NCI-H524 treated with DMSO at 0.1 percent for 48 hours (cell line): ENCODE data around the gene SFT2D1.

Source experiments
- DNase-seq: peaks from one replicate; lab custom pipeline; 2025; lab: John Stamatoyannopoulos, UW

The SFT2D1 gene

DNA sequence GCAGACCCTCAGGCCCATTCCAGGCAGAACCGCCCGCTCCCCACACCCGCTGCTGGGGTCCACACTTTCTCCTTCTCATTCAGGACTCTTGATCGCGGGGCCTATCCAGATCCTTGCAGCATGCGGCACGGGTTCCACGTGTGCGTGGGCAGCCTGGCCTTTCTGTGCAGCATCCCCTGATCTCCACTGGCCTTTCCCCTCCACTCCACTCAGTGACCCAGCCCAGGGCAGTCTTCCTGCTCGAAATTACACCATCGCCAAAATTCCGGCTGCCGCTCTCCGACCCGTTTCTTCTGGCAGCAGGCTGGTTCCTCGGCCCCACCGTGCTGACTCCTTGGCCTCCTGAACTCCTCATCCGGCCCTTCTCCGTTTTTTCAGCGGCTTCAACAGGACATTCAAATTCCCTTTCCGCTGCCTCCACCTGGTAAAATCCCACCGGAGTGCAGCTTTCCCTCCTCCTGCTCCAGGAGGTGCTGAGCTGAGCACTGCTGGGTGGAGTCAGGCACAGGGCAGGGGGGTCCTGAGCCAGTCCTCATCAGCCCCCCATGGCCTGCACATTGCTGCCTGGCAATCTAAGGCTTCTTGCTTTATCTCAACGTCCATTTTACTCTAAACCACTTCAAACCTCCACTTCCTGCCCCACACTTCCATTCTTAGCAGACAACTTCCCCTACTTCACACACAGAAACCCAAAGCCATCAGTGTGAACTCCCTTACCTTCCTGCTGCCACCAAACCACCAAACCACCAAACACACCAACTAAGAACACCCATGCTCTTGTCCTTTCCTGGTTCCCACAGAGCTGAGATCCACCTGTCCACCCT, 9.0 kb downstream of the SFT2D1 start:
- DNase-seq = no peak

DNA sequence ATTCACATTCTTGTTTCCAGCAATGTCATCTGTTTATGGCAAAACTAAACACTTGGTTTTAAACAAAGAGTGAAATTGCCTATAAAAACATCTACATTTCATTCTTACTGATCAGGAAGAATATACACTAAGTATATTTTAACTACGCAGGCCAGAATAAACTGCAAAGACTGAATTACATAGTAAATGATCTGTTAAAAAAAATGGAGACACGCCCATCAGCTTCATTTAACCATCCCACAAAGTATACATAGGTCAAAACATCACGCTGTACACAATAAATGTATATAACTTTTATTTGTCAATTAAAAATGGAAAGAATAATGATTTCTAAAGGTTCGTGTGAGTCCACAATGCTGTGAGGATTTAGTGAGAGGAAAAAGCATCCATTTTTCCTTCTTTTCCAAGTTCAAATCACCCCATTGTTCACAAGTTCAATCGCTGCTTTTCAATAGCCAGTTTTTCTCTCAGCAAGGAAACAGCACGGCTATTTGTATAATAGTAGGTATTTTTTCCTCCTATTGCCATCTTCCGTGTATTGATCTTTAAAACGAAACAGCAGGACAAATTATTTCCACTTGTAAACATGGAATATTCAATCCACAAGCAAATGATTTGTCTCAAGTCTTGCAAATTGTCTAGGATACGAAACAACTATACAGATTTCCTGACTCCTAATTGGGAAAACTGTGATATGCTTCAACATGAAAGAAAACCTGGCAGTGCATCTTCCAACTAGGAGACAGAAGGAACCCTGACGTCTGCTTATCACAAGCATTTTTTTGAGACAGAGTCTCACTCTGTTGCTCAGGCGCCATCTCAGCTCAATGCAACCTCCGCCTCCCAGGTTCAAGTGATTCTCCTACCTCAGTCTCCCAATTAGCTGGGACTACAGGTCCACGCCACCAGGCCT, 10.6 kb downstream of the SFT2D1 start:
- DNase-seq = no peak

DNA sequence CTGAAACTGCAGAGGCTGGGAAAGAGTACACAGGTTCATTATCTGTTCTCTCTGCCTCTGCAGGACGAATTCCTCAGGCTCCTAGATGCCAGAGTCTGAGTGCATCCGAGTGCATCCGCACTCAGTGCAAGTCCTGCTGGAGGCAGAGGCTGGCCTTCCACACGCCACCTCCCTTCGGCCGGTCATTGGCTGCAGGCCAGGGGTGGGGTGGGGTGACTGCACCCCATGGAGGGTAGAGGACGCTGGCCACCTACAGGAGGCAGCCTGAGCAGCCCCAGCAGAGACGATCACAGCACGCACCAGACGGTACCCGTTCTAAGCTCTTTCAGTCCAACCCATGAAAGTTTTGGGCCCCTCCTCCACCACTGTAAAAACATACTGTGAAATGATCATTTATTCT, 11.7 kb downstream of the SFT2D1 start:
- peak; percentile 6 for DNase-seq

DNA sequence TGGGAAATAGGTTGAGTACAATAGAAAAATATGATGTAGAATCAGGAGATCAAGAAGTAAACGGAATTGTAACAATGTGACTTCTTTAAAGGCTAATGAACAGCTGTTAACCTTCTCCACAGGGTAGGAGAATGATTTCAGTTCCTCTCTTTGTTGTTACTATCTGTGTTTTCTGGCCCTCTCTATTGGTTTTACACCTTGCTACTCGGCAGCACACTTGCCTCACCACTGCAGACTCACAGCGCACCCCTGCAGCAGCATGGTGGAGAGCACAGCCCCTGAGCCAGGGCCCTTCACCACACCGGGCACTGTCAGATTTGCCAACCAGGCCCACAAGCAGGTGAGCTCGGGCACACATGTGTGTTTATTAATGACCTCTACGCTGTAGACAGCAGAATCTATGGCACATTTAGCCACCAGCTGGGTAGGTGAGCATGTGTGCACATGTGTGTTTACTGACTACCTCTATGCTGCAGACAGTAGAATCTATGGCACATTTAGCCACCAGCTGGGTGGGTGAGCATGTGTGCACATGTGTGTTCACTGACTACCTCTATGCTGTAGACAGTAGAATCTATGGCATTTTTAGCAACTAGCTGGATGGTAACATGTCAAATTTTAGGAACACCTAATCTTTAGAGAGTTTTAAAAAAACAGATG, 16.8 kb downstream of the SFT2D1 start:
- no peak for DNase-seq

DNA sequence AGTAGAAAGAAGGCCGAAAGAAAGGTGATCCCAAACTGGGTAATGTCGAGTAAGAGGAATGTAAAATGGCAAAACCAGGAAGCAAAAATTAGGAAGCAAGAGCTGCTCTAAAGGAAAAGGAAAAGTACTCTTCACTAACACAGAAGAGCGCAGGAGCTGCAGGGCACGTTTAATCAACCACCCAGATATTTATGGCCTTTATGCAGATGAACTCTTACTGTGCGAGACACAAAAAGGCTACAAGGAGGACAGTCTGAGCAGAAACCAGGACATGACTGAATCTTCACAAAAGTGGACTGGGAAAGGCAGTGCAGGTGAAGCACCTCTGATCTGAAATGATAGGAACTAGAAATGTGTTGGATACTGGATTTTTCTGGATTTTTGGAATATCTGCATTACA, 18.9 kb downstream of the SFT2D1 start:
- DNase-seq = no peak

DNA sequence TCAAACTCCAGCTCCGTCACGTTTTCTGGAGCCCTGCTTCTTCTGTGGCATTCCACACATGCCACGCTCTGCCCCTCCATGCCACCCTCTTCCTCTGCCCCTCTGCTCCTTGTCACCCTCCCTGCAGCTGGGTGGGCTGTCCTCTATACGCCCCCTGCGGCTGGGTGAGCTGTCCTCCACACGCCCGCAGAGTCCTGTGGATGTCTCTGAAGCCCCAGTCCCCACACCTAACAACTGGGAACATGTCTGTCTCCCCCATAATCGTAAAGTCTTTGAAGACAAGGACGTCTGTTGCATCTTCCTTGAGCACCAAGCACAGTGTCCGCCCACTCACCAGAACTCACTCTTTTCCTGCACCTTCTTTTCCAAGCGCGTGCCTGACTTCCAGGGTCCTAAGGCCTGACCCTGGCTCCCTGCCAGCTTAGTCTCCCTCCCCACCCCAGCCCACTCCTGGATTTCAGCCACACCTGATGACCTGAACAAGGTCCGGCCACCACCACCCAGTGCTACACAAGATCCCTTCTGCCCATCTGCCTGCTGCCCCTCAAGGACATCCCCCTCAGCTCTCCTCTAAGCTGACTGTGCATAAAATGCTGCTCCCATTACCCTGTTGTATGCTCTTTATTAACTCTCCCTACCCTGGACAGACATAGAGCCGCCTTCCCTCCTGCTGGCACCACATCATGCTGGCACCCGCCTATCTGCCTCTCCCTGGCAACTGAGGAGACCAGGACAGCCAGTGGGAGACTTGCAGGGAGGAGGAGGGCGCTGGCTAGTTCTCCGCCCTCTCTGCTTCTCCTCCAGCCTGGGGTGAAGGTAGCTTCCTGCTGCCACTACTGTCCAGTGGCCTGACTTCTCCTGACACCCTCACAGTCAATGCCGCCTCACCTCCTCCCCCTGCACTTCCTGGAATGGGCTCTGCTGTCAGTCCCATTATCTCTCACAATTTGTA, 23.4 kb downstream of the SFT2D1 start:
- no peak for DNase-seq

DNA sequence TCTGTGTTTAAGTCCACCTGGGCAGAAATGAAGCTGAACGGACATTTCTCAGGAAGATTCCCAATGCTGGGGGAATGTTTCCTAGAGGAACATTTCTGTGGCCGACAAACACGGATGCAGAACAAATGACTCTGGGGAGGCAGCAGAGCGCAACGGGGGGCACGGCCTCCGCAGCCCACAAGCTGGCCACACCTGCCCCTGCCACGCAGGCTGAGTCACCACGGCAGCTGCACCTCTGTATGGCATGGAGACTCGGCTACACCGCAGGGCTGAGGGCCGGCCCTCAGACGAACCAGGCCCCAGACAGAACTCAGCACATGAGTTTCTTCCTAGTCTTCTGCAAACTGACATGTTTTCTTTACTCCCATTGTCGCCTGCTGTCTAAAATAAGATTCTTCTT, 24.1 kb downstream of the SFT2D1 start:
- DNase-seq = no peak

DNA sequence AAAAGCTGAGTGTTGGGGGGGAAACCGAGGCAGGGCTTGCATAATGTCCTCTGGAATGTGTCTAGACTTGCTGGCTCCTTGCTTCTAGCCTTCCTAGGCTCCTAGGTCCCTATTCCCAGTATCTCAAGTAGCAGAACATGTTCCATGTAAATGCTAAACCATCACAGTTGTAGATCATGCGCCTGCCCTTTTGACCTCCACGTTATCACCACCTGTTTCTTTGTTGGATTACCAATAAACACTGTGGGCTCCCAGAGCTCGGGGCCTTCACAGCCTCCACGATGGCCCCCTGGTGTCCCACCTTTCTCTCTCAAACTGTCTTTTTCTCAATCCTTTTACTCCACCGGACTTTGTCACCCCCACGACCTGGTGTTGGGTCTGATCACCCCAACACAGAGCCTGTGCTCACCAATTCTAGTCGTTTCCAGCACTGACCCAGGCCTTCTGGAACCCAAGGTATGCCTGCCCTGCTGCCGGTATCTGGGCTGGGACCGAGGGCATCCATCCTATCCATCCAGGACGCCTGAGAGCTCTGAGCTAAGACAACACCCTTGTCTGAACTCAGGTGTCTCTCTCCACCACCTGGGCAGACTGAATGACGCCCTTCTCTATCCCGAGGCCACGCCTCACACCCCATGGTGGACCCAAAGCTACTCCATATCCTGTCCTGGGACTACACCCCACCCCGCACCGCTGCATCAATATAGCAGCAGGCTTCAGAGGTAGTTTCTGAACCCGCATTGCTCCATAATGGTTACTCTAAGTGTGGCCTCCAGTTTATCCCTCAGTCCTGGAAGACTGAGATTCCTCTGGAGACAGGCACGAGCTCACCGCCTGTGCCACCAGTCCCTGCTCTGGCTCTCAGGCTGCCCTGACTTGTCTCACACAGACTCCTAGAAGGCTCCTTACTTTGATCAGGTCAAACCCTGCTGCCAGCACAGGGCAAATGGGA, 24.8 kb downstream of the SFT2D1 start:
- no peak for DNase-seq

DNA sequence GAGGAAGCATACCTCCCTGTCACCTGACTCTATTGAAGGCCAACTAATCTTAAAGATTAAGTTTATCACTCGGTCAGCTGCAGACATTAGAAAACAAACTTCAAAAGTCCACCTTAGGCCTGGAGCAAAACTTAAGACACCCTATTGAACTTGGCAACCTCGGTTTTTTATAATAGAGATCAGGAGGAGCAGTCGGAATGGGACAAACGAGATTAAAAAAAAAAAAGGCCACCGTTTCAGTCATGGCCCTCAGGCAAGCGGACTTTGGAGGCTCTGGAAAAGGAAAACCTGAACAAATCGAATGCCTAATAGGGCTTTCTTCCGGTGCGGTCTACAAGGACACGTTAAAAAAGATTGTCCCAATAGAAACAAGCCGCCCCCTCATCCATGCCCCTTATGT, 26.9 kb downstream of the SFT2D1 start:
- DNase-seq = no peak

DNA sequence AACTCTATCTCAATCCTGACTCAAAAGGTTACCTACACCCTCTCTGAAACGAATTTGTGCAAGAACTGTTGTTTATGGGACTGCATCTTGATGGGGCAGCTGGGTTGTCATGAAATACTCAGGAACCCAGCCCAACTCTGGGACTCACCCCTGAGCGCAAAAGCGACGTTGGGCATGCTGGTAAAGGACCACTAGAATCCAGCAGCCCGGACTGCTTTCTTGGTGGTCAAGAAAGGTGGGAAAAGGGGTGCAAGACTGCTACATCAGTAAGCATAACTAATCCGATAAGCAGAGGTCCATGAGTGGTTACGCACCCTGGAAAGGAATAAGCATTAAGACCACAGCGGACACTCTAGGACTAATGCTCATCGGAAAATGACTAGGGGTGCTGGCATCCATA, 27.9 kb downstream of the SFT2D1 start:
- no peak for DNase-seq

DNA sequence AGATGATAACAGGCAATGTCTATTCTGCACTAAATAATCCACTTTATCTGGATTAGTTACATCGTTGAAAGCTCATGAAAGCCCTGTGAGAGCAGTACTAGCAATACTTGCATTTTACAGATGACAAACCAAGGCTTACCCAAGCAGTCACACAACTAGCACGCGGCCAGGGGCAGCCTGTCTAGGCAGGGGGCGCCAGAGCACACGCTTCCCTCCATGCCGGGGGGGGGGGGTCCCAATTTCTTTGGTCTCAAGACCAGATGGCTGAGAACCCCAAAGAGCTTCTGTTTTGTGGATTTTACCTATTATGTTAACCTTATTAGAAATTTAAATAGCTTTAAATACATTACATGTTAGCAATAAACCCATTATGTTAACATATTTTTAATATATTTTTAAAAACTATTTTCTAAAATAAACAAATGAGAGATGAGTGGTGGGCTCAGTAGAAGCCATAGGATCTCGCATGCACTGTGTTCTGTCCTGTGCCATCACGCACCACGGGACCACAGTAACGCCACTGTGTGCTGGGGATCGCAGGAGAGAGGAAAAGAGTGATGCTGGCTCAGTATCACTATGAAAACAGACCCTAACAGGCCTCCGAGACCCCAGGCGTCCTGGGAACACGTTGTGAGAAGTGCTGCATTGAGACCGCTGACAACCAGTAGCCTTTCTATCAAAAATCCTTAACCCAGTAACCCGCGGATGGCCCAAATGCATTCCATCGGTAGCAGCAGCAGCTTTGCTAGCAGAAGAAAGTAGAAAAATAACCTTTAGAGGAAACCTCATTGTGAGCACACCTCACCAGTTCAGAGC, 28.9 kb downstream of the SFT2D1 start:
- no peak for DNase-seq

DNA sequence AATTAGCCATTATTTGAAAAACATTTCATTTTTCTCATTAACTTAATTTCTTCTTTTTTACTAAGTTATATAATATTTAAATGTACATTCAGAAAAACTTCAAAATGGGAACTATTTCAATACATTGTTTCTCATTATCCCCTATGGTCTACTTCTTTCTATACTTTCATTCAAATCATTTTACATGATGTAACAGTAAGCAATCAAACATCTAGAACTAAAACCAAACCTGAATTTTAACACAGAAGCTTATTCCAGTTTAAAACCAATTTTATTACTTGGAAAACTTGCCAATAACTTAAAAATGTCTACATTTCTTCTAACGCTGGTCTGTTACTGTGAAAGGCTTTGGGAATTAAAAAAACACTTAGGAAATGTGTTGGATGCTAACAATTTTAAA, 29.5 kb downstream of the SFT2D1 start:
- no peak for DNase-seq

DNA sequence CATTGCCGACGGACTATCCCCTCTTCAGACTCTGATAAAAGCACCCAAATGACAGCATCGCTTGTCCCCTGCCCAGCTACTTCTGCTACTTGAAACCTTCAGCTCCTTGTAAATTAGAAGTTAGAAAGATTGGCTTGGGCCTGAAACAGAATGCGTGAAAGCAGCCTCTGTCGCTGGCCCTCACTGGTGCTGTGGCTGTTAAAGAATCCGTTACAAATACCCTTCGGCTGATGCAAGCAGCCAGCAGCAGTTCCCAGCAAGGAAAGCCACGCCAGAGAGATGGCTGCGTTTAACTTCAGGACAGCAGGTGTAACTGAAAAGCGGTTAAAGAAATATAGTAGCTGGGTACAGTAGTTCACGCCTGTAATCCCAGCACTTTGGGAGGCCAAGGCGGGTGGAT, 31.7 kb downstream of the SFT2D1 start:
- DNase-seq = no peak

DNA sequence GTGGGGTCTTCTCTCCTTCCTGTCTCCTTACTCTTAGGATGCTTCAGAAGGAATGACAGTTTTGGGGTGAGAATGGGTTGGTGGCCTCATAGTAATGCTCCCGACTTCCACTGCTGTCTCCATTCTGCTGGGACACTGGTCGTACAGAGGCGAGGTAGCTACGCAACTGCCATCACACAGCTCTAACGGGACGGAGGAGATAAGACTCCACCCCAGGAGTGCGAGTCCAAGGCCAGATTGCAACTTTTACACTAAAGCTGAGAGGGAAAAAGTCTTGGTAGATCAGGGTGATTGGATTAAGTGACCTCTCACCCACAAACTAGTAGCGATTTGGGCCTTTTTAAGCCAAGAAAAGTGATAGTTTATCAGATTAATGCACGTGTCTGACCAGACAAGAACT, 32.4 kb downstream of the SFT2D1 start:
- no peak for DNase-seq

DNA sequence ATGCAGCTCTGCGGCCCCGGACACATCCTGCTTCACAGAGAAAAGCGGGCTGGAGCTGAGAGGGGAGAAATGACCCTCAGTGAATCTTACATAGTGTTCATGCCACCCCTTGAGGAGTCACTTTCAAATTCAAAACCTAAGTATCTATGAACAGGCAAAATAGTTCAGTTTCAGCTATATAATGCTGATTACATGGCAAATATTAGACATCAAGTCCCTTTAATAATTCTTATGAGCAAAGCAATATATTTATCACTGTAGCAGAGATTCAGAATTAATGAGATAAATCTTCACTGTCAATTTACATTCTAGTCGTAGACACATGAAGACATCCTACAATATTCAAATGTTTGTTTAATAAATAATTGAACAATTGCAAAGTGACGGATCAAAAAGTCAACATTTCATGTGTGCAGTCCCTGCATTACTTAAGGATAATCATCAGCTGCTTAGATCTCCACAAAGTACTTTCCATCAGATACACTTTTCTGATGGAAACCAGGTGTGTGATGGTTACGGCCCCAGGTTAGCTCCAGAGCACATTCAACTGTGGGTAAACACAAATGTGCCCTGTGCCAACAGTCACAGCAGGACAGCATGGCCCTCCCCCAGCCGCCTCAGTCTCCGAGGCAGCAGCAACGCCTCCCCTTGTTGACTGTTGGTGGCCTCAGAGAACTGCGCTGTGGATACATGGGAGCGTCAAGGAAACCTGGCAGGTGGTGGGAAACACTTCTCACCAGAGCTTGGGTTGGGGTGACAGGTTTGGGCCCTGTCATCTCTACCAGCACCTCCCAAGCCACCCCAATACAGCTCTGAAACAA, 33.4 kb downstream of the SFT2D1 start:
- no peak for DNase-seq

DNA sequence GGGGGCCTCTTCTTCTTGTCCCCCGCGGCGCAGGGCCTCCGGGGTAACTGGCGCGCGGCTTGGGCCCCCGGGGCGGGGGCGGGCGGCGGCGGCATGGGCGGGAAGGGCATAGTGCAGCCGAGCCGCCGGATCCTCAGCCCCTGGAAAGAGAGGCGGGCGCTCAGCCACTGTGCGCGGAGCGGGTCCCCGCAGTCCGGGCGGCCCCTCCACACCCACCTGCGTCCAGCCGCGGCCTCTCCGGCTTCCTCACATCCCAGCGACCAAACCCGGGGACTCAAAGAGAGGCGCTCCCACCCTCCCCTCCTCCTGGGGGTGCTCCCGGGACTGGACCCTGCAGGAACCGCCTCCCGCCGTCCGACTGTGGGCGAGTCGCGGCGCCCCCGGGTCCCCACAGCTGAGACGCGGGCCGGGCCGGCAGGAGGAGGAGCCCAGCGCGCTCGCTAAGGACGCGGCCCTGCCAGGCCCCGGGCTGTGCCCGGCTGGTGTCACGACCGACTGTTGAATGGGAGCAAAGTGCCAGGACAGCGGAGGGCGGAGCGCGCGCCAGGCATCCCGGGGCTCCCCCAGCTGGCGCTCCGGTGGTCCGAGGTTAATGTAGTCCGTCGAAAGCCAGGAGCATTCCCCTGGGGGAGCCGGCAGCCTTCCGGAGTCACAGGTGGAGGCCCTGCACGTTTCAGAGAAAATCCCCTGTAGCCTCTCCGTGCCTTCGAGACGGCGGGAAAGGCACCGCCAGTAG, 34.1 kb downstream of the SFT2D1 start, which contains the start of gene PRR18:
TSS of gene PRR18 (minus strand) at position 360 of the 736 bp plus-strand sequence. CDS start at position 110, 250 bp downstream.
- DNase-seq = no peak
